Measurements from ENCODE around the gene COASY.

DNA sequence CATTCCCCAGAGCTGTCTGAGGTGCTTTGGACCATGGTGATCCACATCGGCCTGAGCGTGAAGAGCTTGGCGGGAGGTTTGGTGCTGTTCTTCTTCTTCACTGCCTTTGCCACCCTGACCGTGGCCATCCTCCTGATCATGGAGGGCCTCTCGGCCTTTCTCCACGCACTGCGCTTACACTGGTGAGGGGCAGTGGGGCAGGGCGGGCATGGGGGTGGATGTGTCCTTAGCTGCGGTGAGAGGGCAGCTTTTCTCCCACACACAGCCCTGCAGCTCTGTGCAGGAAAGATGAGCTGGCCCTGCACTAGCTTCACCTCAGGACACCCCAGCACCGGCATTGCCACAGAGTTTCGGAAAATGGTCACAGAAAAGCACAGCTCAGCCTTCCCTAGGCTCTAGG lies 47.7 kb upstream of the COASY start:
- TF ChIP-seq POLR2A (IDR thresholded peaks at IDR 0.05): no peak
- no peak for TF ChIP-seq CTCF (IDR thresholded peaks at IDR 0.05 in 8 of 11, conservative IDR thresholded peaks at IDR 0.05 in 3 of 11)

Data from spleen (tissue), 7 donors.